ENCODE measurements around the gene GPR34.

Gene GPR34

DNA sequence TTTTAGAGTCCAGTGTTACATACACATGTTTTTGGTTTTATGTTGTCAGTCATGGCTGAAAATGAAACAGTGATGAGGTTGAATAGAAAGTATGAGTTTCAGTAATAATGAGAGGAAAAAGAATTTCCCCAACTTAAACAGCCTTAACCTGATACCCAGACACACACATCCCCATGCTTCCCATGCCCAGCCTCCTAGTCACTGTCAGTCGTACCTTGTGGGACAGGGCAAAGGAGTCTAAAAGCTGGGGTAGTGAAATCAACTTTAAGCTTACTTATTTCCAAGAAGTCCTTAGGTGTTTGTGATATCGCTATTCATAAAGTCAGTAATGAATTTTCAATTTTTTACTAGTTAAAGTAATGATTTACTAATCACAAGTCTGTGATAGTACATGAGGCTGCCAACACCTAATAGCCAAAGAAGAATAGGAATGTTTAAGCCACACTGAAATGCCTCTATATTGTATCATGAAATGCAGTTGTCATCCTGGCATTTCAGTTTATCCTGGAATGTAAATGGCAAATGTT is 24.3 kb upstream of the GPR34 start:
- Mint-ChIP-seq H3K27me3 (ENCODE audit: low read depth, poor library complexity) (peaks cover 3% of the 10 kb centered on the region), H3K4me1 (no peaks in the 10 kb centered on the region), H3K27ac (no peak overlapping the region), H3K9me3 (no peaks in the 10 kb centered on the region), H3K36me3 (ENCODE audit: low read depth) (peaks cover 14% of the 10 kb centered on the region), H3K4me3 (no peak overlapping the region)
- no peak for DNase-seq
- TF ChIP-seq, protein P1, sequence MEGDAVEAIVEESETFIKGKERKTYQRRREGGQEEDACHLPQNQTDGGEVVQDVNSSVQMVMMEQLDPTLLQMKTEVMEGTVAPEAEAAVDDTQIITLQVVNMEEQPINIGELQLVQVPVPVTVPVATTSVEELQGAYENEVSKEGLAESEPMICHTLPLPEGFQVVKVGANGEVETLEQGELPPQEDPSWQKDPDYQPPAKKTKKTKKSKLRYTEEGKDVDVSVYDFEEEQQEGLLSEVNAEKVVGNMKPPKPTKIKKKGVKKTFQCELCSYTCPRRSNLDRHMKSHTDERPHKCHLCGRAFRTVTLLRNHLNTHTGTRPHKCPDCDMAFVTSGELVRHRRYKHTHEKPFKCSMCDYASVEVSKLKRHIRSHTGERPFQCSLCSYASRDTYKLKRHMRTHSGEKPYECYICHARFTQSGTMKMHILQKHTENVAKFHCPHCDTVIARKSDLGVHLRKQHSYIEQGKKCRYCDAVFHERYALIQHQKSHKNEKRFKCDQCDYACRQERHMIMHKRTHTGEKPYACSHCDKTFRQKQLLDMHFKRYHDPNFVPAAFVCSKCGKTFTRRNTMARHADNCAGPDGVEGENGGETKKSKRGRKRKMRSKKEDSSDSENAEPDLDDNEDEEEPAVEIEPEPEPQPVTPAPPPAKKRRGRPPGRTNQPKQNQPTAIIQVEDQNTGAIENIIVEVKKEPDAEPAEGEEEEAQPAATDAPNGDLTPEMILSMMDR (IDR thresholded peaks at IDR 0.05) = no peak

DNA sequence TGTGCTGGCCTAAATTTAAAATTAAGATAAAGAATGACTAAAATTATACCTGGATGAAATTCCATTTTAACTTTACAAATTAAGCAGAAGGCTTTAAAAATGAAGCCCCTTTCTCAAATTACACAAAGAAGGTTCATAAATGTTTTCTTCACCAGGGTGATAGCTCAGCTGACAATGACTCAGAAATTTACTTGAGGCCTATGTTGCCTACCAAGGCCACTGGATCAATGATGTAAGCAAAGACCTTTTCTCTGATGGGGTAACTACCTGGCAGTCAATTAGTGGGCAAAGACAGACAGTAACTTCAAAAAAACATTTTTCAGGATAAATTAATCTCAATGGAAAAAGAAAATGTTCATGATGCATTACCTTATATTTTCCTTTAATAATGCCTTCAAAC is 23.9 kb upstream of the GPR34 start:
- Mint-ChIP-seq H3K36me3 (ENCODE audit: low read depth) (peaks cover 17% of the 10 kb centered on the region), H3K27me3 (ENCODE audit: low read depth, poor library complexity) (peaks cover 3% of the 10 kb centered on the region), H3K4me1 (no peaks in the 10 kb centered on the region), H3K4me3 (no peak overlapping the region), H3K9me3 (no peaks in the 10 kb centered on the region), H3K27ac (no peak overlapping the region)
- TF ChIP-seq, protein P1 (IDR thresholded peaks at IDR 0.05) = no peak
- no peak for DNase-seq

DNA sequence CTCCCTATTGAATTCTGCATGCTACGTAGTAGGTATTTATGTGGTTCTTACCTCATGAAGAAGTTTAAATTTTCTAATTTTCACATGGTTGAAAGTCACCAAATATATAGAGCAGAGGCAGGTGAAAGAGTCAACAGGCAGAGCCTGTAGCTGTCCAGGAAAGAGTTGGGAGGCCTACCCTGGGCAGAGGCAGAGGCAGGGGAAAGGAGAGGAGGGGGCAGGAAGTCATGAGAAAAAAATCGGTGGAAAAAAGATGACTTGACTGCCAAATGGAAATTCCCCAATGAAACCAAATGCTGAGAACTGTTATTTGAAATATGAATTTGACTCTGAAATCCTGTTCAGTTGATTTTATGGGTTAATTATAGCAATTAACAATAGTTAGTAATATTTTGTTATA is 23.1 kb upstream of the GPR34 start:
- no peak for DNase-seq
- Mint-ChIP-seq H3K27ac (peak overlapping the region; percentile 69), H3K9me3 (no peaks in the 10 kb centered on the region), H3K4me1 (no peaks in the 10 kb centered on the region), H3K27me3 (ENCODE audit: low read depth, poor library complexity) (peaks cover 3% of the 10 kb centered on the region), H3K4me3 (no peak overlapping the region), H3K36me3 (ENCODE audit: low read depth) (peaks cover 15% of the 10 kb centered on the region)
- TF ChIP-seq, protein P1 (IDR thresholded peaks at IDR 0.05) = no peak

DNA sequence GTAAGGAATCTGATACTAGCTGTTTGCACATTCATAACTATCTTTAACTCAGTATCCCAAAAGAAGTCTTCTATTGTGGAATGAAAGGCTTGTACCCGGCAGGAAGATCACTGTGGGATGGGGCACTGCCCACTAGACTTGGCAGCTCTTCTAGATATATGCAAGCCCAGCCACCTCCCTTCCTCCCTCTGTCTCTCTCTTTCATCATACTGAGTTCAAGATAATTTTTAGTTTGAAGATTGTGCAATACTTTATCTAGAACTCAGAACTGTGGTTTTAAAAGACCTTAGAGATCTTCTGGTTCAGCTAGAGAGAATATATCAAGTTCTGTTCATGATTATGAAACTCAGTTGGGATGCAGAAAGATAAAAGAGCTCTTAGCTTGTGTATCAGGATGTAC is 22.5 kb upstream of the GPR34 start:
- Mint-ChIP-seq H3K4me3 (no peak overlapping the region), H3K27ac (no peak overlapping the region), H3K4me1 (no peaks in the 10 kb centered on the region), H3K27me3 (ENCODE audit: low read depth, poor library complexity) (peaks cover 3% of the 10 kb centered on the region), H3K36me3 (ENCODE audit: low read depth) (peaks cover 15% of the 10 kb centered on the region), H3K9me3 (no peaks in the 10 kb centered on the region)
- DNase-seq = no peak
- TF ChIP-seq, protein P1 (IDR thresholded peaks at IDR 0.05) = no peak

DNA sequence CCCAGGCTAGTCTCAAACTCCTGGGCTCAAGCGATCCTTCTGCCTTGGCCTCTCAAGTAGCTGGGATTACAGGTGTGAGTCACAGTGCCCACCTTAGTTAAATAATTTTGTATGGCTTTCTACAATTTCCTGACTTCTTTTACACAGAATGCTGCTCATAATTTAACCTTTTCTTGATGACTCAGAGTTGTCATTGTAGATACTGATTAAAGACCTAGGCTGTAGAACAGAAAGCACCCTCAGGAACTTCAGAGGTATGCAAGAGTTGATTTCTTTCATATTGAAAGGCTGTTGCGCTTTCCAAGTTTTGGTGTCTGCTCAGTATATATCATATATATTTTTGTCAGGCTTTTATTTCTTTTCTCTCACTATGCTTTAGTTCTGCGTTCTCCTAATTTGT is 21.1 kb upstream of the GPR34 start:
- Mint-ChIP-seq H3K4me3 (no peak overlapping the region), H3K9me3 (no peaks in the 10 kb centered on the region)

DNA sequence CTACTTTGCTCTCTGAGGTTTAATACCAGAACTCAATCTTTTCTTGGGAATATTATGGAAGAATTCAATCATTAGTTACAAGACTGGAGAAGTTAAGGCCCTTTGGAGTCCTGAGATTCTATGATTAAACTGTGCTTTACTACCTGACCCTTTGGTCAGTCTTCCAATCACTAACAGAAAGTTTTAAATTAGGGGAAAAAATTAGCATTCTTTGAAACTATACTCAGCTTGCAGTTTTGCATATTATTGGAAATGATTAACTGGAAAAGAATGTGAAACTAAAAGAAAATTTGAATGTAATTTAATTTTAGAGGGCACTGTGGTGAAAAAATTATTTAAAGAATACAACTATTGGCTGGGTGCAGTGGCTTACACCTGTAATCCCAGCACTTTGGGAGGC is 18.7 kb upstream of the GPR34 start:
- Mint-ChIP-seq H3K27ac (no peak overlapping the region), H3K27me3 (ENCODE audit: low read depth, poor library complexity) (peaks cover 3% of the 10 kb centered on the region), H3K4me1 (peaks cover 11% of the 10 kb centered on the region), H3K4me3 (no peak overlapping the region), H3K9me3 (no peaks in the 10 kb centered on the region), H3K36me3 (ENCODE audit: low read depth) (peaks cover 20% of the 10 kb centered on the region)
- DNase-seq = no peak
- TF ChIP-seq, protein P1 (IDR thresholded peaks at IDR 0.05) = no peak

More for the DNA sequence above, 21.1 kb upstream of the GPR34 start:
- DNase-seq = no peak
- H3K4me1 Mint-ChIP-seq = no peaks in the 10 kb centered on the region
- H3K27ac Mint-ChIP-seq = no peak overlapping the region
- peaks cover 15% of the 10 kb centered on the region for H3K36me3 Mint-ChIP-seq (ENCODE audit: low read depth)
- peaks cover 3% of the 10 kb centered on the region for H3K27me3 Mint-ChIP-seq (ENCODE audit: low read depth, poor library complexity)
- TF ChIP-seq, protein P1 (IDR thresholded peaks at IDR 0.05) = no peak
